ENCODE data around the gene ENTPD5.
A peak's percentile ranks its signal among the peaks of the same experiment; 100 is the strongest.

The ENTPD5 gene

DNA sequence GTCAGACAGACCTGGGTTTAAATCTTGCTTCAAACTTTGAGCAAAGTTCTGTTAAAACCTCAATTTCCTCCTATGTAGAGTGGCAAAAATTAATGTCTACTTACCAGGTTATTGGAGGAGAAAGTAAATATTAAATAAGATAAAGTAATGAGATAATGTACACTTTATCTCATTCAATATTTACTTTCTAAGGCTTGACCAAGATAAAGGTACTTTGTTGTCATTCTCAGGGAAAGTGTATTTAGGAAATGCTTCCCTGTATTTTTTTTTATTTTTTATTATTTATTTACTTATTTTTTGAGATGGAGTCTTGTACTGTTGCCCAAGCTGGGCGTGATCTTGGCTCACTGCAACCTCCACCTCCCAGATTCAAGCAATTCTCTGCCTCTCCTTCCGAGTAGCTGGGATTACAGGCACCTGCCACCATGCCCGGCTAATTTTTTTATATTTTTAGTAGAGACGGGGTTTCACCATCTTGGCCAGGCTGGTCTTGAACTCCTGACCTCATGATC, 73.9 kb downstream of the ENTPD5 start:
- H3K4me3 ChIP-seq (ENCODE audit: low read depth, low read length) = no peak overlapping the region; the same call in 1 of the 2 replicates
- TF ChIP-seq, protein P1, sequence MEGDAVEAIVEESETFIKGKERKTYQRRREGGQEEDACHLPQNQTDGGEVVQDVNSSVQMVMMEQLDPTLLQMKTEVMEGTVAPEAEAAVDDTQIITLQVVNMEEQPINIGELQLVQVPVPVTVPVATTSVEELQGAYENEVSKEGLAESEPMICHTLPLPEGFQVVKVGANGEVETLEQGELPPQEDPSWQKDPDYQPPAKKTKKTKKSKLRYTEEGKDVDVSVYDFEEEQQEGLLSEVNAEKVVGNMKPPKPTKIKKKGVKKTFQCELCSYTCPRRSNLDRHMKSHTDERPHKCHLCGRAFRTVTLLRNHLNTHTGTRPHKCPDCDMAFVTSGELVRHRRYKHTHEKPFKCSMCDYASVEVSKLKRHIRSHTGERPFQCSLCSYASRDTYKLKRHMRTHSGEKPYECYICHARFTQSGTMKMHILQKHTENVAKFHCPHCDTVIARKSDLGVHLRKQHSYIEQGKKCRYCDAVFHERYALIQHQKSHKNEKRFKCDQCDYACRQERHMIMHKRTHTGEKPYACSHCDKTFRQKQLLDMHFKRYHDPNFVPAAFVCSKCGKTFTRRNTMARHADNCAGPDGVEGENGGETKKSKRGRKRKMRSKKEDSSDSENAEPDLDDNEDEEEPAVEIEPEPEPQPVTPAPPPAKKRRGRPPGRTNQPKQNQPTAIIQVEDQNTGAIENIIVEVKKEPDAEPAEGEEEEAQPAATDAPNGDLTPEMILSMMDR (IDR thresholded peaks at IDR 0.05; ENCODE audit: control insufficient read depth, extremely low read depth, insufficient read depth) = no peak
- peak; percentile 94 for DNase-seq (ENCODE audit: low read depth)

DNA sequence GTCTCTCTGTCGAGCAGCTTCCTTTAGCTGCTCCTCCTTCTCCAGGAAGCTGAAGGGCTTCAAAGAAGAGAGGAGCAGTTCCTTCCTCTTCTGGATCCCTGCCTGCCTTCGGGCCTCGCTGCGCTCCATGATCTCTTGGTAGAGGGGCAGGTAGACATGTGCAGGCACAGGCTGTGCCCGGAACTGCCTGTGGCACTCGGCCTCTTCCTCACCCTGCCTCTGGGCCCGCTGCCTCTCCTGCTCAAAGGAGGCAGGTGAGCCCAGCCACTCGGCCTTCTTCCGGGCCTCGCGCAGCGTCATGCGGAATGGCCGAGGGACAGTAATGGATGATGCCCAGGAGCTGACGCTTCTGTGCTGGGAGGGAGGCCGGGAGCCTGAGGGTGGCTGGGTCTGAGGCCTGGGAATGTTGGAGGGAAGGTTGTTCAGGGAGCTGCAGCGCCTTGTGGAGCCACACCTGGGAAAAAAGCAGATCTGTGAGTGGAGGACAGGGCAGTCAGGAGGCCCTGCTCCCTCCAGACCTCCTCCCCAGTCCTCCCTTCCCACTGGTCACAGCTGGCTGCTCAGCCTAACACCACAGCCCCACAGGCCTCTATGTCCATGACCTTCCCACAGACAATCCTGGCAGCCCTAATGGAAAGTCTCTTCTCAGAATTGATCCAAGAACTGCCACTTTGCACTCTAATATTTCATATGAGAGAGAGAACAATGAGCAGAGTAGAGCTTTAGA, 74.5 kb downstream of the ENTPD5 start:
- peak; percentile 37 for DNase-seq (ENCODE audit: low read depth)
- H3K4me3 ChIP-seq (ENCODE audit: low read depth, low read length) = no peak overlapping the region; the same call in 1 of the 2 replicates
- TF ChIP-seq, protein P1 (IDR thresholded peaks at IDR 0.05; ENCODE audit: control insufficient read depth, extremely low read depth, insufficient read depth) = no peak

GRCh38 chr14:73943083-73943482, 76.0 kb downstream of the ENTPD5 start:
- TF ChIP-seq, protein P1 (IDR thresholded peaks at IDR 0.05; ENCODE audit: control insufficient read depth, extremely low read depth, insufficient read depth) = no peak
- no peak overlapping the region for H3K4me3 ChIP-seq (ENCODE audit: low read depth, low read length)
- DNase-seq (ENCODE audit: low read depth) = no peak

DNA sequence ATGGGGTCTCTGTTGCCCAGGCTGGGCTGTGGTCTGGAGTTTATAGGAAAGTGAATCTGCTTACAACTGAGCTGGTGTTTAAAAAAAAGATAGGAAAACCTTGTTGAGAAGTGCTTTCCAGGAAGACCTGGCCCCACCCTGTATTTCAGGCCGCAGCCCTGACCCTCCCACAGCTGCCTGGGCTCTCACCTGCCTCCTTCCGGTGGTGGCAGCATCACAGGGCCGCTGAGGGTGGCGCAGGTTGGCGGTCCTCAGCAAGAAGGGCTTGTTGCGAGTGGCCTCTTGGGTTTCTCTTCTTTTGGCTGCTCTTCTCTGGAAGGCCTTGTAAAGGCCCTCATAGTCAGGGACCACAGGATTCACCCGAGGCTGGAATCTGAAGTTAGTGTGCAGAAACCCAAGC, 76.9 kb downstream of the ENTPD5 start:
- no peak for DNase-seq (ENCODE audit: low read depth)
- no peak overlapping the region for H3K4me3 ChIP-seq (ENCODE audit: low read depth, low read length)
- TF ChIP-seq, protein P1 (IDR thresholded peaks at IDR 0.05; ENCODE audit: control insufficient read depth, extremely low read depth, insufficient read depth) = no peak

DNA sequence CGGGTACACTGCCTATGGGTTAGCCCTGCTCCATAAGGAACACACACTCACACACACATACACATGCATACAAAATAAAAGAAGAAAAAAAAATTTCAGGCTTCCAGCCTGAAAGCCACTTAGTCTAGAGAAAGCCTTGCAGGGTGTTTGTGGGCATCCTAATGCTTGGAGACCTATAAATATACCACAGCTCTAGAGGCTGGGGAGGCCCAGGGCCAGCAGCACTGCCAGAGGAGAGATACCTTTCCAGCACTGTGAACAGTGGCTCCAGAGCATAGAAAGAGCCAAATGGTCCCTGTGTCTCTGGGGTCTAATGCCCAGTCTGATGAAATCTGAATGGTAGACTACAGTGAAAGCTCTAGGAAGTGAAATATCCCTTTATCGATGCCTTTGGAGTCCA, 82.1 kb downstream of the ENTPD5 start:
- DNase-seq (ENCODE audit: low read depth) = no peak
- TF ChIP-seq, protein P1 (IDR thresholded peaks at IDR 0.05; ENCODE audit: control insufficient read depth, extremely low read depth, insufficient read depth) = no peak
- no peak overlapping the region for H3K4me3 ChIP-seq (ENCODE audit: low read depth, low read length)

GRCh38 chr14:73936548-73936947, 82.5 kb downstream of the ENTPD5 start:
- TF ChIP-seq, protein P1 (IDR thresholded peaks at IDR 0.05; ENCODE audit: control insufficient read depth, extremely low read depth, insufficient read depth) = no peak
- H3K4me3 ChIP-seq (ENCODE audit: low read depth, low read length) = no peak overlapping the region
- no peak for DNase-seq (ENCODE audit: low read depth)

GRCh38 chr14:73935666-73936065, 83.4 kb downstream of the ENTPD5 start:
- no peak overlapping the region for H3K4me3 ChIP-seq (ENCODE audit: low read depth, low read length)
- DNase-seq (ENCODE audit: low read depth) = no peak
- TF ChIP-seq, protein P1 (IDR thresholded peaks at IDR 0.05; ENCODE audit: control insufficient read depth, extremely low read depth, insufficient read depth) = peak; percentile 25; the same call in 1 of the 2 replicates
